SH-SY5Y (cell line): ENCODE results near the gene OR2AG1.

ENCODE experiments used
- GATA2 ChIP-seq: IDR thresholded peaks from 2 replicates; pipeline ENCODE4 v1.6.1; 2011; ENCODE audit warnings: mild to moderate bottlenecking, low read depth, low read length
- GATA3 ChIP-seq: IDR thresholded peaks from 2 replicates; pipeline ENCODE4 v1.6.1; 2011; ENCODE audit warnings: low read depth, mild to moderate bottlenecking, low read length, moderate library complexity

GRCh38 chr11:6834021-6834420 lies 51.2 kb downstream of the OR2AG1 start:
- TF ChIP-seq GATA2 (no peak), GATA3 (no peak)
